Measurements from ENCODE around the gene ARAP1.
A peak's percentile ranks its signal among the peaks of the same experiment; 100 is the strongest.

The ARAP1 gene

DNA sequence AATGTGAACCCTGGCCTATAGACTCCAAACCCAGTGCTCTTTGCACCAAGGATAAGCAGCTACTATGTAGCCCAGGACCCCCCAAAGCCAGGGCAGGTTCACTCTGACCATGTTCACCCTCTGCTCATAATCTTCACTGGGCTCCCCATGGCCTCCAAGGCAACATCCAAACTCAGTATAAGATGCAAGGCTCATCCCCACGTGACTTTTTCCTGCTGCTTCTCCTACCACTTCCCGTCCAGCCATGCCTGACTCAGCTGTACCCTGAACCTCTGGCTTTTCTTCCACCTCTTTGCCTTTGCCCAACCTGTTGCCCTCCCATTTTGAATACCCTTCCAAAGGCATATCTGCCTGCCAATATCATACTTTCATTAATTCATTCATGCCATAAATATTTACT, 105.7 kb downstream of the ARAP1 start:
- Histone ChIP-seq H3K27me3 (replicated peaks; ENCODE audit: control insufficient read depth, insufficient read depth, low read length) (peaks cover 2% of the 10 kb centered on the region; the same call in 1 of the 2 replicates), H3K36me3 (ENCODE audit: control insufficient read depth, insufficient read depth, low read length) (no peaks in the 10 kb centered on the region), H3K4me3 (replicated peaks; ENCODE audit: low read depth, low read length) (no peak overlapping the region)
- TF ChIP-seq, protein P1, sequence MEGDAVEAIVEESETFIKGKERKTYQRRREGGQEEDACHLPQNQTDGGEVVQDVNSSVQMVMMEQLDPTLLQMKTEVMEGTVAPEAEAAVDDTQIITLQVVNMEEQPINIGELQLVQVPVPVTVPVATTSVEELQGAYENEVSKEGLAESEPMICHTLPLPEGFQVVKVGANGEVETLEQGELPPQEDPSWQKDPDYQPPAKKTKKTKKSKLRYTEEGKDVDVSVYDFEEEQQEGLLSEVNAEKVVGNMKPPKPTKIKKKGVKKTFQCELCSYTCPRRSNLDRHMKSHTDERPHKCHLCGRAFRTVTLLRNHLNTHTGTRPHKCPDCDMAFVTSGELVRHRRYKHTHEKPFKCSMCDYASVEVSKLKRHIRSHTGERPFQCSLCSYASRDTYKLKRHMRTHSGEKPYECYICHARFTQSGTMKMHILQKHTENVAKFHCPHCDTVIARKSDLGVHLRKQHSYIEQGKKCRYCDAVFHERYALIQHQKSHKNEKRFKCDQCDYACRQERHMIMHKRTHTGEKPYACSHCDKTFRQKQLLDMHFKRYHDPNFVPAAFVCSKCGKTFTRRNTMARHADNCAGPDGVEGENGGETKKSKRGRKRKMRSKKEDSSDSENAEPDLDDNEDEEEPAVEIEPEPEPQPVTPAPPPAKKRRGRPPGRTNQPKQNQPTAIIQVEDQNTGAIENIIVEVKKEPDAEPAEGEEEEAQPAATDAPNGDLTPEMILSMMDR (IDR thresholded peaks at IDR 0.05; ENCODE audit: insufficient read depth, low read length, poor library complexity, severe bottlenecking): no peak
- no peak for DNase-seq (ENCODE audit: extremely low read depth, insufficient read length)

DNA sequence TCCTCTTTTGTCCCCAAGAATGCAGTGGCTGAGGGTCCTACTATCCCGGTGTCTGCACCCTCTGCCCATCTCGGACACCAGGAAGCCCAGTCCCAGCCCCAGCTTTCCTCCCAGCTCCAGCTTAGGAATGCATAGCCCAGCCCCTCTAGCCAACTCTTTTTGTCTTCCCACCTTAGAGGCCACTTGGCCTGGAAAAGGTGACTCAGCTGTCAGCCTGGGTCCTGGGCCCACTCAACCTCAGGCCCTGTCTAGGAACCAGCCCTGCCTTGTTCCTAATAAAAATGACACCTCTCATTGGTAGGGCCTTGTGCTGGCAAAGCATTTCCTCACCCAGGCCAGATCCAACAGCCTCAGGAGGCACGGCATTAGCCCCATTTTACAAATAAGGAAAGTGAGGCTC, 106.2 kb downstream of the ARAP1 start:
- peaks cover 2% of the 10 kb centered on the region; the same call in 1 of the 2 replicates for H3K27me3 ChIP-seq (replicated peaks; ENCODE audit: control insufficient read depth, insufficient read depth, low read length)
- DNase-seq (ENCODE audit: extremely low read depth, insufficient read length): no peak
- H3K4me3 ChIP-seq (replicated peaks; ENCODE audit: low read depth, low read length): no peak overlapping the region
- TF ChIP-seq, protein P1 (IDR thresholded peaks at IDR 0.05; ENCODE audit: insufficient read depth, low read length, poor library complexity, severe bottlenecking): no peak
- H3K36me3 ChIP-seq (ENCODE audit: control insufficient read depth, insufficient read depth, low read length): no peaks in the 10 kb centered on the region

DNA sequence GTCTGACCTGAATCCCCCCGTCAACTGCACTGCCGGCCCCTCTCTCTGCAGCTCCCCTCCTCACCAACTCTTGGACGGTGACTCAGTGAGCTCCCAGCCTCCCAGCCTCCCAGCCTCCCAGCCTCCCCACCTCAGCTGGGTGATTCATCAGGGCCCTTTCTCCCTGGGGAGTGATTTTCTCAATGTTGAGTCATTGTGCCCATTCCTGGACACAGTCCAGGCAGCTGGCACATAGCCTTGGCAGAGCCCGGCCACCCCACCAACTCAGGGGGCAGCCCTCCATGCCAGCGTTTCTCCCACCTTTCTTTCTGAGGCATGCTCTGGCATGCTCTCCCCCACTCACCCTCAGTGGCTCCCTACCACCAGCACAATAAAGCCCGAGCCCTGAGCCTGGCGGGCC, 108.7 kb downstream of the ARAP1 start:
- TF ChIP-seq, protein P1 (IDR thresholded peaks at IDR 0.05; ENCODE audit: insufficient read depth, low read length, poor library complexity, severe bottlenecking): no peak
- no peak overlapping the region for H3K4me3 ChIP-seq (replicated peaks; ENCODE audit: low read depth, low read length)

DNA sequence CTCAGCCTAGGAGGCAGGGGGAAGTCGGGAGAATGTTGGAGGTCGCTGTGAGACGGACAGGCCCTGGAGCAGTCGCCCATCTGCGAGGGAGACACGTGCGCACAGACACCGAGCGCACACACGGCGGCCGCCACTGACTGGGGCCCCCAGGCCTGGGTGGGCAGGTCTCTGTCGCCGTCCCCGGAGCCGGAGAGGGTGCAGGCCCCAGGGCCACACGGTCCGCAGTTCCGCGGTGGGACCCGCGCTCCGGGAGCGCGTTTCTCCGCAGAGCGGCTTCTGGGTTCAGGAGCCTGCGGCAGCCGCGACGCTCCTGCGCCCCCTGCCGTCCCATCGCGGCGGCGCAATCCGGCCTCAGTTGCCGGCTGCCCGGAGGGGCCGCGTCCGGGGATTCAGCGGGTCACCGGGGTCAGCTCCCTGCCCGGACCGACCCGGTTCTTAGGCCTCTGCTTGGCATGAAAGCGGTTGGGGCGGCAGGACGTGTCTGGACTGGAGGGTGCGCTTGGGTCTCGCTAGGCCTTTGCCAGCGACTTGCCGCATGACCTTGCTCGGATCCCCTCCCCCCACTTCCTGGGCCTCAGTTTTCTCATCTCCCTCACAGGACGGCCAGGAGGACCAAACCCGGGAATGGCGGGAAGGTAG, 109.2 kb downstream of the ARAP1 start:
- Histone ChIP-seq H3K36me3 (ENCODE audit: control insufficient read depth, insufficient read depth, low read length) (no peaks in the 10 kb centered on the region), H3K27me3 (replicated peaks; ENCODE audit: control insufficient read depth, insufficient read depth, low read length) (peaks cover 2% of the 10 kb centered on the region), H3K4me3 (replicated peaks; ENCODE audit: low read depth, low read length) (peak overlapping the region; percentile 34)
- DNase-seq (ENCODE audit: extremely low read depth, insufficient read length): peak; percentile 75
- TF ChIP-seq, protein P1 (IDR thresholded peaks at IDR 0.05; ENCODE audit: insufficient read depth, low read length, poor library complexity, severe bottlenecking): peak; percentile 80

More for the DNA sequence above, 108.7 kb downstream of the ARAP1 start:
- Histone ChIP-seq H3K36me3 (ENCODE audit: control insufficient read depth, insufficient read depth, low read length) (no peaks in the 10 kb centered on the region), H3K27me3 (replicated peaks; ENCODE audit: control insufficient read depth, insufficient read depth, low read length) (peaks cover 2% of the 10 kb centered on the region)
- no peak for DNase-seq (ENCODE audit: extremely low read depth, insufficient read length)

DNA sequence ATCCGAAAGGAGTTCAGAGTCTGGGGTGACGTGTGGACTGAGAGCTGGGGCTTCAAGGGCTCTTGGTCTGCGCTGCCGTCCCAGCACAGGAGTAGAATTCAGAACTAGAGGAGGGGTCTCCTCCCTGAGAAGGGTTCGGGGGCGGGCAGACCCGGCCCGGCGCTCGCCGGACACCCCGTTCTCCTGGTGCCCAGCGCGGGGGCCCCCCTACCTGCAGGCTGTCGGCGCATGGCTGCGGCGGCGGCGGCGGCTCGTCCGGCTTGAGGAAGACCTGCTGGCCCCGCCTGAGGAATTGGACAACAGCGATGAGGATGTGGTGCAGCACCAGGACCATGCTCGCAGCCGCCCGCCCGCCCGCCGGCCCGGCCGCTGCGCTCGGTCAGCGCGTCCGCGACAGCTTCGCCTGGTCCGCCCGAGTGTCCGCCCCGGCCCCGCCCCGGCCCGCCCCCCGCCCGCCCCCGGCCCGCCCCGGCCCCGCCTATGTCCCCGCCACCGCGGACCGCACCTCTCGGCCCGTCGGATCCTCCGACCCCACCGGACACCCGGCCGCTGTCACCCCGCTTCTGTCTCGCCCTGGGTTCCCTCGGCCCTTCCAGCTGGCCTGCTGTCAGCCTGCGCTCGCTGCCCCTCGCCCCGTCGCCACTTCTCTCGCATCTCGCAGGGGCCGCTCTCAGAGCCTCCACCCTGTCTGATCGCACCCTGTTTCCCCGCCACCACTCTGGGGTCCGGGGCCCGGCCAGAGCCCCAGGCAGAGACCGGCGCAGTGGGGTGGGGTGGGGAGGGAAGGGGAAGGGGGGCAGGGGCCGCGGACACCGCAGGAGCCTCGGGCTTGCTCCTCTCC, 109.9 kb downstream of the ARAP1 start:
- DNase-seq (ENCODE audit: extremely low read depth, insufficient read length): no peak
- Histone ChIP-seq H3K27me3 (replicated peaks; ENCODE audit: control insufficient read depth, insufficient read depth, low read length) (peaks cover 4% of the 10 kb centered on the region), H3K4me3 (replicated peaks; ENCODE audit: low read depth, low read length) (no peak overlapping the region; the same call in none of the 2 replicates), H3K36me3 (ENCODE audit: control insufficient read depth, insufficient read depth, low read length) (no peaks in the 10 kb centered on the region)
- TF ChIP-seq, protein P1 (IDR thresholded peaks at IDR 0.05; ENCODE audit: insufficient read depth, low read length, poor library complexity, severe bottlenecking): no peak

Measured in GM06990 (cell line).